ENCODE results near the gene C14orf132.

Gene C14orf132

GRCh38 chr14:96052541-96053247 lies 13.5 kb downstream of the C14orf132 start:
- peak; percentile 9; the same call in 1 of the 3 replicates for ATAC-seq
- no peak for TF ChIP-seq RARB (CRISPR knock-in tag; IDR thresholded peaks at IDR 0.05)

GRCh38 chr14:96053248-96053599 lies 14.1 kb downstream of the C14orf132 start:
- ATAC-seq = no peak
- no peak for TF ChIP-seq CSDC2 (CRISPR knock-in tag; IDR thresholded peaks at IDR 0.05)

GRCh38 chr14:96053600-96054381 lies 14.6 kb downstream of the C14orf132 start:
- TF ChIP-seq ZFP3 (CRISPR knock-in tag; IDR thresholded peaks at IDR 0.05) (peak; percentile 41; the same call in 1 of the 2 replicates), TSHZ2 (CRISPR knock-in tag; IDR thresholded peaks at IDR 0.05) (no peak), TCF4 (CRISPR knock-in tag; IDR thresholded peaks at IDR 0.05; ENCODE audit: borderline replicate concordance) (no peak)

GRCh38 chr14:96054661-96055060 lies 15.5 kb downstream of the C14orf132 start:
- TF ChIP-seq ZNF70 (CRISPR knock-in tag; IDR thresholded peaks at IDR 0.05) = peak; percentile 99
- no peak for TF ChIP-seq CREB5 (CRISPR knock-in tag; IDR thresholded peaks at IDR 0.05; ENCODE audit: low read depth)
- ATAC-seq = no peak

More at GRCh38 chr14:96053600-96054381, 14.6 kb downstream of the C14orf132 start:
- peak; percentile 93 for ATAC-seq

GRCh38 chr14:96055065-96055752 lies 16.0 kb downstream of the C14orf132 start:
- no peak; the same call in 2 of the 3 replicates for ATAC-seq
- TF ChIP-seq ZFP30 (CRISPR knock-in tag; IDR thresholded peaks at IDR 0.05) (no peak), SNAI2 (CRISPR knock-in tag; IDR thresholded peaks at IDR 0.05) (no peak), PATZ1 (CRISPR knock-in tag; IDR thresholded peaks at IDR 0.05; ENCODE audit: borderline replicate concordance) (no peak), POU6F1 (CRISPR knock-in tag; IDR thresholded peaks at IDR 0.05; ENCODE audit: borderline replicate concordance, low read depth) (no peak), ZFP3 (CRISPR knock-in tag; IDR thresholded peaks at IDR 0.05) (no peak), GLIS3 (CRISPR knock-in tag; IDR thresholded peaks at IDR 0.05) (no peak)

GRCh38 chr14:96055753-96056508 lies 16.8 kb downstream of the C14orf132 start:
- TF ChIP-seq TOX (CRISPR knock-in tag; IDR thresholded peaks at IDR 0.05; ENCODE audit: borderline replicate concordance) = no peak
- TF ChIP-seq GLIS3 (CRISPR knock-in tag; IDR thresholded peaks at IDR 0.05) = no peak
- TF ChIP-seq ZNF70 (CRISPR knock-in tag; IDR thresholded peaks at IDR 0.05) = no peak
- TF ChIP-seq CREB5 (CRISPR knock-in tag; IDR thresholded peaks at IDR 0.05; ENCODE audit: low read depth) = no peak
- no peak for TF ChIP-seq OSR1 (CRISPR knock-in tag; IDR thresholded peaks at IDR 0.05)
- TF ChIP-seq ZNF565 (CRISPR knock-in tag; conservative IDR thresholded peaks at IDR 0.05; ENCODE audit: low read depth) = no peak
- TF ChIP-seq SNAI2 (CRISPR knock-in tag; IDR thresholded peaks at IDR 0.05) = no peak

More at GRCh38 chr14:96055753-96056508, 16.8 kb downstream of the C14orf132 start:
- ATAC-seq = no peak

Measured in SK-N-SH treated with all-trans-retinoic acid at 6 μM for 48 hours (cell line).